CD4-positive, alpha-beta T cell (primary cell): ENCODE data around the gene ZIC1. TPM values are rescaled to one million over a fixed set of nuclear protein-coding genes. Genes with fewer than 3 reads are reported as not detected.

Source experiments
- ATAC-seq: fragments of 200-7000 bp; cut with Tn5 transposase; one replicate; pipeline ENCODE4 v1.10.0; 2022; ENCODE audit warnings: mild to moderate bottlenecking; ENCODE audit not compliant: poor library complexity
- CTCF ChIA-PET: fragments of 350-600 bp; sonication (Branson Sonifier 250); formaldehyde crosslinking; loops from one replicate; lab custom pipeline; 2021; ENCODE audit warnings: antibody characterized with exemption, inconsistent platforms; lab: Charles Lee
- POLR2A ChIA-PET: fragments of 350-600 bp; sonication (Branson Sonifier 250); formaldehyde crosslinking; loops from one replicate; lab custom pipeline; 2021; ENCODE audit warnings: antibody characterized with exemption, inconsistent platforms; lab: Charles Lee
- DNase-seq, 14 experiments: peaks; one replicate each; pipeline ENCODE4 v3.0.0-alpha.2; 2013 to 2020; ENCODE audit warnings: mixed read lengths in 2 of 14
- H3K27ac ChIP-seq, 2 donors: one replicate each; pipeline versions ENCODE4 v1.5.1 to v1.7.0; 2013; ENCODE audit warnings: low read length in 2 of 2, low read depth in 1 of 2, mild to moderate bottlenecking in 1 of 2
- H3K27me3 ChIP-seq, 2 experiments: 1 replicate in 1 of 2; 2 replicates in 1 of 2; pipeline versions ENCODE4 v1.6.1 to v1.7.0; 2013; ENCODE audit warnings: low read length in 2 of 2, control low read depth in 1 of 2, mild to moderate bottlenecking in 1 of 2, moderate library complexity in 1 of 2; ENCODE audit not compliant: insufficient read depth in 2 of 2, control insufficient read depth in 1 of 2
- H3K36me3 ChIP-seq: one replicate; pipeline ENCODE4 v1.6.1; 2013; ENCODE audit warnings: low read length, control low read depth; ENCODE audit not compliant: insufficient read depth
- H3K4me1 ChIP-seq: one replicate; pipeline ENCODE4 v1.6.1; 2013; ENCODE audit warnings: low read length, control low read depth; ENCODE audit not compliant: insufficient read depth
- H3K4me3 ChIP-seq: one replicate; pipeline ENCODE4 v1.5.1; 2013; ENCODE audit warnings: mild to moderate bottlenecking, low read length, moderate library complexity
- H3K9me3 ChIP-seq, 2 experiments: 1 replicate in 1 of 2; 2 replicates in 1 of 2; pipeline versions ENCODE4 v1.6.1 to v1.7.0; 2013; ENCODE audit warnings: low read length in 2 of 2, mild to moderate bottlenecking in 2 of 2, control low read depth in 1 of 2, moderate library complexity in 1 of 2; ENCODE audit not compliant: control insufficient read depth in 1 of 2, insufficient read depth in 1 of 2
- H3K27ac Mint-ChIP-seq: one replicate; pipeline ENCODE4 v1.8.0; 2020; ENCODE audit warnings: mixed read lengths
- H3K27me3 Mint-ChIP-seq: one replicate; pipeline ENCODE4 v1.8.0; 2021; ENCODE audit warnings: mixed read lengths
- H3K36me3 Mint-ChIP-seq: one replicate; pipeline ENCODE4 v1.8.0; 2021; ENCODE audit warnings: low read depth, mixed read lengths
- H3K4me1 Mint-ChIP-seq: one replicate; pipeline ENCODE4 v1.8.0; 2021; ENCODE audit warnings: low read depth, mixed read lengths
- H3K4me3 Mint-ChIP-seq: one replicate; pipeline ENCODE4 v1.8.0; 2020; ENCODE audit warnings: mild to moderate bottlenecking, mixed read lengths
- H3K9me3 Mint-ChIP-seq: one replicate; pipeline ENCODE4 v1.8.0; 2020; ENCODE audit warnings: mixed read lengths
- CTCF ChIP-seq: fragments of 200-600 bp; IDR thresholded peaks from one replicate; pipeline ENCODE4 v1.8.0; 2022; ENCODE audit warnings: antibody characterized with exemption, mild to moderate bottlenecking
- intact Hi-C, 2 experiments: fragments of 100-400 bp; cut with DNase I in 1 of 2; cut with micrococcal nuclease in 1 of 2; formaldehyde crosslinking; loops; one replicate each; pipeline versions ENCODE4 v1.15.1 to v1.9.0; 2023 to 2025; cut with DNase I, micrococcal nuclease
- total RNA-seq, 174 experiments: library from RNA in 2 of 174; stranded (reverse) in 2 of 174; gene quantifications; one replicate each; pipeline ENCODE4 v1.2.3 and lab custom pipeline; 2021 to 2026

The ZIC1 gene
- total RNA-seq, 2 experiments from 2014 or later = not detected

GRCh38 chr3:147418371-147418781, 9.2 kb downstream of the ZIC1 start:
- Histone ChIP-seq H3K9me3 (peaks cover 40 to 45% of the 10 kb centered on the region in 2 experiments), H3K27ac (no peak overlapping the region), H3K27me3 (peaks cover 67 to 98% of the 10 kb centered on the region in 2 experiments), H3K4me3 (no peak overlapping the region), H3K4me1 (peaks cover 3% of the 10 kb centered on the region), H3K36me3 (no peaks in the 10 kb centered on the region)
- TF ChIP-seq CTCF = no peak
- no peak for ATAC-seq
- Mint-ChIP-seq H3K4me1 (peaks cover 9% of the 10 kb centered on the region), H3K36me3 (no peaks in the 10 kb centered on the region), H3K27ac (no peak overlapping the region), H3K27me3 (peaks cover 93% of the 10 kb centered on the region), H3K4me3 (no peak overlapping the region), H3K9me3 (peaks cover 6% of the 10 kb centered on the region)
- CTCF ChIA-PET = no interaction called here
- DNase-seq = no peak
- intact Hi-C loops = no loop called here
- POLR2A ChIA-PET = no interaction called here

- H3K4me3 ChIP-seq = no peak overlapping the region
- H3K9me3 ChIP-seq = peaks cover 44 to 45% of the 10 kb centered on the region in 2 experiments
- H3K4me1 ChIP-seq = no peaks in the 10 kb centered on the region
- H3K27me3 Mint-ChIP-seq = peaks cover 93% of the 10 kb centered on the region
- H3K27ac ChIP-seq = no peak overlapping the region
- peaks cover 5% of the 10 kb centered on the region for H3K4me1 Mint-ChIP-seq
- H3K27ac Mint-ChIP-seq = no peak overlapping the region
- no peak for DNase-seq
- no peak for ATAC-seq
- H3K4me3 Mint-ChIP-seq = no peak overlapping the region
- no peaks in the 10 kb centered on the region for H3K36me3 Mint-ChIP-seq
- intact Hi-C loops = no loop called here
- no peak for TF ChIP-seq CTCF
- H3K27me3 ChIP-seq = peaks cover 70 to 99% of the 10 kb centered on the region in 2 experiments
- CTCF ChIA-PET = no interaction called here
- H3K36me3 ChIP-seq = no peaks in the 10 kb centered on the region
- H3K9me3 Mint-ChIP-seq = peaks cover 6% of the 10 kb centered on the region
- POLR2A ChIA-PET = no interaction called here
Measured at GRCh38 chr3:147418808-147419701, 9.9 kb downstream of the ZIC1 start.

GRCh38 chr3:147419781-147420224, 10.6 kb downstream of the ZIC1 start:
- TF ChIP-seq CTCF = no peak
- Mint-ChIP-seq H3K27me3 (peaks cover 91% of the 10 kb centered on the region), H3K27ac (no peak overlapping the region), H3K4me3 (no peak overlapping the region), H3K9me3 (peaks cover 2% of the 10 kb centered on the region), H3K36me3 (no peaks in the 10 kb centered on the region), H3K4me1 (no peaks in the 10 kb centered on the region)
- DNase-seq (no peak), ATAC-seq (no peak)
- Histone ChIP-seq H3K4me1 (no peaks in the 10 kb centered on the region), H3K9me3 (peaks cover 40 to 50% of the 10 kb centered on the region in 2 experiments), H3K27me3 (peaks cover 72 to 99% of the 10 kb centered on the region in 2 experiments), H3K27ac (no peak overlapping the region), H3K4me3 (no peak overlapping the region), H3K36me3 (no peaks in the 10 kb centered on the region)
- ChIA-PET CTCF (no interaction called here), POLR2A (no interaction called here)
- intact Hi-C loops = no loop called here
